GM12878 (cell line): ENCODE results near the gene AFF2. TPM values are rescaled to one million over a fixed set of nuclear protein-coding genes. Genes with fewer than 3 reads are reported as not detected.
A peak's percentile ranks its signal among the peaks of the same experiment; 100 is the strongest.

ENCODE experiments used
- ATAC-seq: fragments of 200-7000 bp; cut with Tn5 transposase; 3 replicates; pipeline ENCODE4 v1.9.1; 2020; ENCODE audit warnings: mild to moderate bottlenecking, moderate library complexity
- BruUV-seq: library from RNA; stranded (reverse); fragments of 400-500 nt; replicated peaks from 2 replicates; lab custom pipeline; 2021; lab: Mats Ljungman, UMichigan
- CTCF ChIA-PET: fragments of 300-600 bp; sonication (Branson Sonifier 250); formaldehyde crosslinking; extraction: SDS; loops from one replicate; lab custom pipeline; 2021; ENCODE audit warnings: inconsistent platforms; lab: Yijun Ruan, JAX
- POLR2A ChIA-PET: fragments of 350-600 bp; formaldehyde crosslinking; extraction: SDS; loops from one replicate; lab custom pipeline; 2021; ENCODE audit warnings: inconsistent platforms; lab: Charles Lee
- RAD21 ChIA-PET: fragments of 300-600 bp; sonication (Branson Sonifier 250); formaldehyde crosslinking; loops from one replicate; lab custom pipeline; 2023; ENCODE audit warnings: antibody characterized with exemption; ENCODE audit not compliant: unreplicated experiment; lab: Charles Lee
- SMC1A ChIA-PET: fragments of 300-600 bp; sonication (Branson Sonifier 250); formaldehyde crosslinking; loops from one replicate; lab custom pipeline; 2023; ENCODE audit not compliant: unreplicated experiment, uncharacterized antibody; lab: Charles Lee
- DNase-seq: peaks from one replicate; pipeline ENCODE4 v3.0.0-alpha.2; 2011; ENCODE audit warnings: low read depth, low spot score
- FAIRE-seq: peaks from 3 replicates; lab custom pipeline; 2011; peaks lifted over from hg19 to GRCh38; lab: Jason Lieb, UNC
- H2AFZ ChIP-seq: 2 replicates; pipeline ENCODE4 v1.6.0; 2011; ENCODE audit warnings: low read depth, low read length, control low read depth; ENCODE audit not compliant: control insufficient read depth
- H3K27ac ChIP-seq: 2 replicates; pipeline ENCODE4 v1.5.1; 2011; ENCODE audit warnings: control low read depth; ENCODE audit not compliant: control insufficient read depth, insufficient read depth
- H3K27me3 ChIP-seq, 2 experiments: replicated peaks in 1 of 2; 2 replicates each; pipeline versions ENCODE4 v1.6.0 to v1.6.1; 2011; ENCODE audit warnings: low read length in 1 of 2; ENCODE audit not compliant: control insufficient read depth in 2 of 2, insufficient read depth in 2 of 2
- H3K36me3 ChIP-seq, 2 experiments: 2 replicates each; pipeline ENCODE4 v1.5.1; 2011; ENCODE audit warnings: low read length in 1 of 2; ENCODE audit not compliant: control insufficient read depth in 2 of 2, insufficient read depth in 2 of 2
- H3K4me1 ChIP-seq: 2 replicates; pipeline ENCODE4 v1.6.1; 2011; ENCODE audit warnings: mild to moderate bottlenecking, low read length, moderate library complexity, mixed read lengths; ENCODE audit not compliant: control insufficient read depth, insufficient read depth
- H3K4me2 ChIP-seq: 2 replicates; pipeline ENCODE4 v1.6.0; 2011; ENCODE audit warnings: control low read depth; ENCODE audit not compliant: control insufficient read depth, insufficient read depth
- H3K4me3 ChIP-seq: fragments of 200-600 bp; sonication (generic); 2 replicates; pipeline ENCODE4 v1.5.1; 2016
- H3K79me2 ChIP-seq: 2 replicates; pipeline ENCODE4 v1.6.0; 2011; ENCODE audit warnings: low read length; ENCODE audit not compliant: control insufficient read depth, insufficient read depth
- H3K9ac ChIP-seq: 2 replicates; pipeline ENCODE4 v1.8.0; 2011; ENCODE audit warnings: low read length, control low read depth, mixed read lengths; ENCODE audit not compliant: control insufficient read depth, insufficient read depth
- H3K9me3 ChIP-seq: replicated peaks from 3 replicates; pipeline ENCODE4 v1.5.1; 2011; ENCODE audit warnings: mild to moderate bottlenecking, low read length; ENCODE audit not compliant: control insufficient read depth, insufficient read depth
- H4K20me1 ChIP-seq: 2 replicates; pipeline ENCODE4 v1.6.0; 2011; ENCODE audit not compliant: control insufficient read depth, insufficient read depth
- BCL11A ChIP-seq: IDR thresholded peaks from 2 replicates; pipeline ENCODE4 v1.6.1; 2011; ENCODE audit warnings: low read depth, low read length
- IKZF2 ChIP-seq, 2 experiments: fragments of 450-650 bp; IDR thresholded peaks; 2 replicates each; pipeline ENCODE4 v1.6.1; 2017; ENCODE audit warnings: mild to moderate bottlenecking in 2 of 2, moderate library complexity in 2 of 2
- JUNB ChIP-seq: IDR thresholded peaks from 2 replicates; pipeline ENCODE4 v1.6.1; 2016; ENCODE audit warnings: antibody characterized with exemption, mild to moderate bottlenecking
- JUND ChIP-seq: IDR thresholded peaks from 2 replicates; pipeline ENCODE4 v1.6.1; 2012; ENCODE audit warnings: low read depth, mild to moderate bottlenecking, low read length, improper control_type of control experiment, moderate library complexity
- NFIC ChIP-seq: IDR thresholded peaks from 2 replicates; pipeline ENCODE4 v1.6.1; 2012; ENCODE audit warnings: low read depth, mild to moderate bottlenecking, inconsistent platforms, low read length, moderate library complexity
- PAX8 ChIP-seq: fragments of 450-650 bp; IDR thresholded peaks from 2 replicates; pipeline ENCODE4 v1.6.1; 2017; ENCODE audit warnings: mild to moderate bottlenecking, moderate library complexity
- ZNF24 ChIP-seq: fragments of 450-650 bp; IDR thresholded peaks from 2 replicates; pipeline ENCODE4 v1.6.1; 2017; ENCODE audit warnings: antibody characterized with exemption, mild to moderate bottlenecking
- WGBS: methylation state at CpG from one replicate; pipeline ENCODE4 v1.1.6; 2016; ENCODE audit warnings: low lambda C conversion rate; ENCODE audit not compliant: insufficient replicate concordance, insufficient coverage; ENCODE audit errors: missing lambda C conversion rate; 5-methylcytosine and 5-hydroxymethylcytosine counted together
- in situ Hi-C: fragments of 300-500 bp; cut with MboI; formaldehyde crosslinking; loops from 9 replicates; pipeline ENCODE4 v1.14.3; 2018; ENCODE audit warnings: mixed read lengths
- intact Hi-C: fragments of 100-400 bp; cut with micrococcal nuclease; formaldehyde crosslinking; loops from one replicate; pipeline ENCODE4 v1.14.2; 2022; ENCODE audit not compliant: unreplicated experiment
- polyA plus RNA-seq, 11 experiments: library from polyadenylated mRNA; depleted of rRNA in 4 of 11; unstranded in 6 of 11; stranded (reverse) in 5 of 11; fragments of >200 nt; fragmentation: Nextera tagmentation in 4 of 11; fragmentation: Illumina TruSeq in 1 of 11; extraction: Ambion mirVana in 4 of 11; extraction: Trizol in 1 of 11; gene quantifications; 1 replicate in 1 of 11; 2 replicates in 10 of 11; pipeline versions ENCODE4 v1.2.1 to v1.2.3, GENCODE V29; 2011 to 2016; ENCODE audit warnings: inconsistent platforms in 2 of 11, missing spikeins in 2 of 11, low read depth in 1 of 11
- total RNA-seq, 4 experiments: library from RNA; depleted of rRNA in 3 of 4; stranded (reverse); fragments of >200 nt in 3 of 4; fragmentation: Illumina TruSeq in 1 of 4; extraction: Trizol in 1 of 4; gene quantifications; 2 replicates each; pipeline versions ENCODE4 v1.2.1 to v1.2.3, GENCODE V29; 2013 to 2021
- TF ChIP-seq, protein P1 (sequence below): IDR thresholded peaks from 2 replicates; pipeline ENCODE4 v1.6.1; 2012; ENCODE audit warnings: low read depth, low read length, improper control_type of control experiment
- TF ChIP-seq, protein P2 (sequence below): fragments of 450-650 bp; IDR thresholded peaks from 2 replicates; pipeline ENCODE4 v1.6.1; 2017; ENCODE audit warnings: low read depth, mild to moderate bottlenecking, moderate library complexity
- TF ChIP-seq, protein P3 (sequence below): IDR thresholded peaks from 2 replicates; pipeline ENCODE4 v1.6.1; 2012; ENCODE audit warnings: mild to moderate bottlenecking, low read depth, low read length

The AFF2 gene
- total and polyA plus RNA-seq, 10 of the 15 experiments (the other 5 are each of a cell fraction or from before 2014, with no cell fraction given), result under 0.01 to 0.03 TPM; not detected in 8

DNA sequence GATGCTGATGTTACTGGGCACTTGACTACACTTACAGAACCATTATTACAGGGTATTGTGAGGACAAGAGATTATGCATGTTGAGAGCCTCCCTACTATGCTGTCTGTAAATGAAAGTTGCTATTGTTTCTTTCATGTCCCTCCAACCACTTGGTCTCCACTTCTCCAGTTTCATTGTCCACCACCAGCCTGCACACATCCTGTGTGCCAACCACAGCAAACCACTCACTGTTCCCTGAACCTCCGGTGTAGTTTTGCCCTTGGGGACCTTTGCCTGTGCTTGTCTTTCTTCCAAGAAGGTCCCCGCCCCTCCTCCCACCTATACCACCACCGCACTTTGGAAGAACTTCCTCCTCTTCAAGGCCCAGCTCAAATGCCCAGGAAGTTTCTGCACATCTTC is 43.1 kb upstream of the AFF2 start:
- Histone ChIP-seq H3K4me3 (no peak overlapping the region), H3K36me3 (no peaks in the 10 kb centered on the region), H3K27ac (no peak overlapping the region), H3K4me2 (no peak overlapping the region), H2AFZ (no peak overlapping the region), H4K20me1 (no peaks in the 10 kb centered on the region), H3K9ac (no peak overlapping the region), H3K9me3 (no peaks in the 10 kb centered on the region), H3K4me1 (peaks cover 13% of the 10 kb centered on the region), H3K27me3 (no peaks in the 10 kb centered on the region), H3K79me2 (no peaks in the 10 kb centered on the region)
- no TSS peak for BruUV-seq
- SMC1A ChIA-PET, result no interaction called here
- TF ChIP-seq IKZF2 (IDR thresholded peaks at IDR 0.05) (no peak), JUND (no peak)
- TF ChIP-seq, protein P1, sequence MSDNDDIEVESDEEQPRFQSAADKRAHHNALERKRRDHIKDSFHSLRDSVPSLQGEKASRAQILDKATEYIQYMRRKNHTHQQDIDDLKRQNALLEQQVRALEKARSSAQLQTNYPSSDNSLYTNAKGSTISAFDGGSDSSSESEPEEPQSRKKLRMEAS, result no peak
- intact Hi-C loops, result no loop called here
- WGBS, result 2% methylated on average over 3 of the region's 3 CpGs
- DNase-seq (no peak), FAIRE-seq (no peak), ATAC-seq (peak; percentile 48)
- POLR2A ChIA-PET, result no interaction called here
- RAD21 ChIA-PET, result no interaction called here
- in situ Hi-C loops, result no loop called here
- CTCF ChIA-PET, result no interaction called here

DNA sequence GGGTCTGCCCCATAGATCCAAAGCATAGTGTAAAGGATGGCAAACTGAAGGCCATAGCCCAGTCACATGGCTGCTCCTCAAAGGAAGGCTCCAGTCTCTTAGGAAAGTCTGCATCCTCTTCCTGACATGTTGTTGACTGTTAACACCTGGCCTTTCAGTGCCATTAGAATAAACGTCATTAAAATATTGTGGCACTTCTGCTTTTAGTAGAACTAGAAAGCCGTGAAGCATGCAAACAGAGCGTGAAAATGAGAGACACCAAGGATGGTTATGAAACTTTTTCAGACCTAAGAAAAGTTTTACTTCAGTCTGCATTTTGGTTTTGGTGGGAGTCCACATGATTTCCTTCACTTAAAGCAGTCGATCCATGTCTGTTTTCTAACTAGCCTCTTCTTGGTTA is 41.1 kb upstream of the AFF2 start:
- SMC1A ChIA-PET, result interaction anchor here (0.9 to 1.1 kb wide), 2 partner anchors 10 to 71 kb away, joined by 3 read pairs; no protein-coding TSS in a partner anchor
- H3K27me3 ChIP-seq, result no peaks in the 10 kb centered on the region
- no peaks in the 10 kb centered on the region for H3K36me3 ChIP-seq
- RAD21 ChIA-PET, result interaction anchor here (1.5 kb wide), 1 partner anchor 79 kb away, joined by 3 read pairs; no protein-coding TSS in a partner anchor
- no TSS peak for BruUV-seq
- POLR2A ChIA-PET, result no interaction called here
- in situ Hi-C loops (no loop called here), intact Hi-C loops (loop anchor here (2.0 kb wide), 1 partner anchor 79 kb away; no protein-coding TSS in a partner anchor)
- H3K9me3 ChIP-seq, result no peaks in the 10 kb centered on the region
- peaks cover 13% of the 10 kb centered on the region for H3K4me1 ChIP-seq
- no peak overlapping the region for H3K27ac ChIP-seq
- ATAC-seq, result peak; percentile 91
- no peak overlapping the region for H3K9ac ChIP-seq
- no peaks in the 10 kb centered on the region for H4K20me1 ChIP-seq
- H3K4me2 ChIP-seq, result no peak overlapping the region
- WGBS, result 1% methylated on average over 4 of the region's 4 CpGs
- H3K4me3 ChIP-seq, result no peak overlapping the region
- H3K79me2 ChIP-seq, result no peaks in the 10 kb centered on the region
- H2AFZ ChIP-seq, result no peak overlapping the region
- peak; percentile 84 for FAIRE-seq
- CTCF ChIA-PET, result no interaction called here
- peak; percentile 45 for DNase-seq
- TF ChIP-seq NFIC (peak; percentile 22; the same call in 1 of the 2 replicates), JUNB (no peak), PAX8 (no peak), ZNF24 (no peak), BCL11A (peak; percentile 45; the same call in 1 of the 2 replicates)
- TF ChIP-seq, protein P2, sequence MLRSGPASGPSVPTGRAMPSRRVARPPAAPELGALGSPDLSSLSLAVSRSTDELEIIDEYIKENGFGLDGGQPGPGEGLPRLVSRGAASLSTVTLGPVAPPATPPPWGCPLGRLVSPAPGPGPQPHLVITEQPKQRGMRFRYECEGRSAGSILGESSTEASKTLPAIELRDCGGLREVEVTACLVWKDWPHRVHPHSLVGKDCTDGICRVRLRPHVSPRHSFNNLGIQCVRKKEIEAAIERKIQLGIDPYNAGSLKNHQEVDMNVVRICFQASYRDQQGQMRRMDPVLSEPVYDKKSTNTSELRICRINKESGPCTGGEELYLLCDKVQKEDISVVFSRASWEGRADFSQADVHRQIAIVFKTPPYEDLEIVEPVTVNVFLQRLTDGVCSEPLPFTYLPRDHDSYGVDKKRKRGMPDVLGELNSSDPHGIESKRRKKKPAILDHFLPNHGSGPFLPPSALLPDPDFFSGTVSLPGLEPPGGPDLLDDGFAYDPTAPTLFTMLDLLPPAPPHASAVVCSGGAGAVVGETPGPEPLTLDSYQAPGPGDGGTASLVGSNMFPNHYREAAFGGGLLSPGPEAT, result no peak
- TF ChIP-seq, protein P3, sequence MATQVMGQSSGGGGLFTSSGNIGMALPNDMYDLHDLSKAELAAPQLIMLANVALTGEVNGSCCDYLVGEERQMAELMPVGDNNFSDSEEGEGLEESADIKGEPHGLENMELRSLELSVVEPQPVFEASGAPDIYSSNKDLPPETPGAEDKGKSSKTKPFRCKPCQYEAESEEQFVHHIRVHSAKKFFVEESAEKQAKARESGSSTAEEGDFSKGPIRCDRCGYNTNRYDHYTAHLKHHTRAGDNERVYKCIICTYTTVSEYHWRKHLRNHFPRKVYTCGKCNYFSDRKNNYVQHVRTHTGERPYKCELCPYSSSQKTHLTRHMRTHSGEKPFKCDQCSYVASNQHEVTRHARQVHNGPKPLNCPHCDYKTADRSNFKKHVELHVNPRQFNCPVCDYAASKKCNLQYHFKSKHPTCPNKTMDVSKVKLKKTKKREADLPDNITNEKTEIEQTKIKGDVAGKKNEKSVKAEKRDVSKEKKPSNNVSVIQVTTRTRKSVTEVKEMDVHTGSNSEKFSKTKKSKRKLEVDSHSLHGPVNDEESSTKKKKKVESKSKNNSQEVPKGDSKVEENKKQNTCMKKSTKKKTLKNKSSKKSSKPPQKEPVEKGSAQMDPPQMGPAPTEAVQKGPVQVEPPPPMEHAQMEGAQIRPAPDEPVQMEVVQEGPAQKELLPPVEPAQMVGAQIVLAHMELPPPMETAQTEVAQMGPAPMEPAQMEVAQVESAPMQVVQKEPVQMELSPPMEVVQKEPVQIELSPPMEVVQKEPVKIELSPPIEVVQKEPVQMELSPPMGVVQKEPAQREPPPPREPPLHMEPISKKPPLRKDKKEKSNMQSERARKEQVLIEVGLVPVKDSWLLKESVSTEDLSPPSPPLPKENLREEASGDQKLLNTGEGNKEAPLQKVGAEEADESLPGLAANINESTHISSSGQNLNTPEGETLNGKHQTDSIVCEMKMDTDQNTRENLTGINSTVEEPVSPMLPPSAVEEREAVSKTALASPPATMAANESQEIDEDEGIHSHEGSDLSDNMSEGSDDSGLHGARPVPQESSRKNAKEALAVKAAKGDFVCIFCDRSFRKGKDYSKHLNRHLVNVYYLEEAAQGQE, result no peak
